NCI-H128 (cell line): ENCODE results near the gene GJB6.

Experiments
- DNase-seq: peaks from one replicate; lab custom pipeline; 2025; ENCODE audit not compliant: unreplicated experiment; lab: John Stamatoyannopoulos, UW

Gene GJB6

DNA sequence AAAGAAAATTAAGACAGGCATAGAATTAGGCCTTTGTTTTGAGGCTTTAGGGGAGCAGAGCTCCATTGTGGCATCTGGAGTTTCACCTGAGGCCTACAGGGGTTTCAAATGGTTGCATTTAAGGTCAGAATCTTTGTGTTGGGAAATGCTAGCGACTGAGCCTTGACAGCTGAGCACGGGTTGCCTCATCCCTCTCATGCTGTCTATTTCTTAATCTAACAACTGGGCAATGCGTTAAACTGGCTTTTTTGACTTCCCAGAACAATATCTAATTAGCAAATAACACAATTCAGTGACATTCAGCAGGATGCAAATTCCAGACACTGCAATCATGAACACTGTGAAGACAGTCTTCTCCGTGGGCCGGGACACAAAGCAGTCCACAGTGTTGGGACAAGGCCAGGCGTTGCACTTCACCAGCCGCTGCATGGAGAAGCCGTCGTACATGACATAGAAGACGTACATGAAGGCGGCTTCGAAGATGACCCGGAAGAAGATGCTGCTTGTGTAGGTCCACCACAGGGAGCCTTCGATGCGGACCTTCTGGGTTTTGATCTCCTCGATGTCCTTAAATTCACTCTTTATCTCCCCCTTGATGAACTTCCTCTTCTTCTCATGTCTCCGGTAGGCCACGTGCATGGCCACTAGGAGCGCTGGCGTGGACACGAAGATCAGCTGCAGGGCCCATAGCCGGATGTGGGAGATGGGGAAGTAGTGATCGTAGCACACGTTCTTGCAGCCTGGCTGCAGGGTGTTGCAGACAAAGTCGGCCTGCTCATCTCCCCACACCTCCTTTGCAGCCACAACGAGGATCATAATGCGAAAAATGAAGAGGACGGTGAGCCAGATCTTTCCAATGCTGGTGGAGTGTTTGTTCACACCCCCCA, 43.2 kb downstream of the GJB6 start:
- no peak for DNase-seq

DNA sequence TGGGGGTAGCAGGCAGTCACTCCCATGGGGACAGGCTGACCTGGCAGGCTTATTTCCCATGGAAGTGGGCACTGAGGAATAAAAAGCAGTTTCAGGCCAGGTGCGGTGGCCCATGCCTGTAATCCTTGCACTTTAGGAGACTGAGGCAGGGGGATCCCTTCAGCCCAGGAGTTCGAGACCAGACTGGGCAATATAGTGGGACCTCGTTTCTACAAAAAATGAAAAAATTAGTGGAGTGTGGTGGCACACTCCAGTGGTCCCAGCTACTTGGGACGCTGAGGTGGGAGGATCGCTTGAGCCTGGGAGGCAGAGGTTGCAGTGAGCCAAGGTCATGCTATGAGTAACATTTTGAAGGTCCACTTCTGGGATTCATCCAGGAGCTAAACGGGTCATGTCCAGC, 45.3 kb downstream of the GJB6 start:
- no peak for DNase-seq

DNA sequence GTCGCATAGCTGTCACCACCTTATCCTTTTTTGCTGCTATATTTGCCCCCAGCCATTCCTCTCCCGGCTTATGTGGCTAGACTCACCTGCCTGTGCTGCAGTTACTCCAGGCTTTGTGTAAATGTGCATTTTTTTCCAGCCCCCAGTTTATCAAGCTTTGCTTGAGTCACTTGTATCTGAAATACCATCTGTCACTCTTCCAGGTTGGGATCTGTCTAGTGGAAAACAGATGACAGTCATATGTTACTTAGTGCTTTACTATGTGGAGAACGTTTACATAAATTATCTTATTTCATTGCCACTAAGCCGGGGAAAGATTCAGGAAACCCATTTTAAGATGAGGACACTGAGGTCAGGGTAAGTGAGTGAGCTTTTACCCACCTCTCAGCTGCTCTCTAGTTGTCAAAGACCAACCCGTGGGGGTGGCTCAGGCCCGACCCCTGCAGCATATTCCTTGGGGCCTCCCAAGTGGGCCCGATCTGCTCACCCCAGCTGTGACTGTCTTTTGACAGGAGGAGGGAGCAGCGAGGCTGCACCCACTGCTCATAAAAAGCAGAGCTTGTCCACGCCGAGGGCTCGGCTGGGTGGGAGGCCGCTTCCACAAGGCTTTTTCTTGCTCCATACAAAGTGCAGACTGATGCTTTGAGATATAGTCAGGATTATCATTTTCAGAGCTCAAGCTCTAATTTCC, 46.6 kb downstream of the GJB6 start:
- no peak for DNase-seq

DNA sequence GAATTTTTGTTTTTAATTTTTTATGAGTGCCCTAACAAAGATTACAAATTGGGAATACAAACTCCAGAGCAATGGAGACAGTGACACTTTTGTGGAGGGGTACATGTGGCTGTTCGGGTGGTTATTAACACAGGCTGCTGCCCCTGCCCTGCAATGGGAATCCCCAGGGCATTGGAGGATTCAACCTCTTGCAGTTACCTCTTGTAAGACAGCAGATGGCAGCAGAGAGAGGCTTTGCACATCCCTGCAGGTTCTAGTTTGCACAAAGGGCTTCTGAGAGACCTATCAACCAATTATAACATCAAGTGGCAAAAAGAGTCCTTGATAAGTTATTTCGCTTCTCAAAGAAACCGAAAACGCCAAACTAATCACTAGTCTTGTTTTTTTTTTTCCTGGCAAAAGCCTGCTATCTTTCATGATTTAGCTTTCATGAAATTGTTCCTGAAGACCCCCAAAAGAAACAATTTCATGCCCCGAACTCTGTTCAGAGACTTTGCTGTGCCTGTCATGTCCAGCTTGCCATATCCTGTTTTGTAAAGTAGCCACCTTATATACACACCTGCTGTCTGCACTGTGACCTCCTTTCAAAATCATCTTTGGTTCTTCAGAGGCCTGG, 49.8 kb downstream of the GJB6 start:
- peak; percentile 78 for DNase-seq

DNA sequence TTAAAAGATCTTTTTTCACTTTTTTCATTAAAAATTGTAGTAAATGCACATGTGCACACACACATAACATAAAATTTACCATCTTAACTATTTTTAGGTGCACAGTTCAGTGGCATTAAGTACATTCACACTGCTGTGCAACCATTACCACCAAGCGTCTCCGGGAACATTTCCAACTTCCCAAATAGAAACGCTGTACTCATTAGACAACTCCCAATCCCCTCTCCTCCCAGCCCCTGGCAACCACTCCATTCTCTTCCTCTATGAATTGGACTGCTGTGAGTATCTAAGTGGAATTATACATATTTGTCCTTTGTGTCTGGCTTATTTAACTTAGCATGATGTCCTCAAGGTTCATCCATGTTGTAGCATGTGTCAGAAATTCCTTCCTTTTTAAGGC, 50.9 kb downstream of the GJB6 start:
- no peak for DNase-seq

DNA sequence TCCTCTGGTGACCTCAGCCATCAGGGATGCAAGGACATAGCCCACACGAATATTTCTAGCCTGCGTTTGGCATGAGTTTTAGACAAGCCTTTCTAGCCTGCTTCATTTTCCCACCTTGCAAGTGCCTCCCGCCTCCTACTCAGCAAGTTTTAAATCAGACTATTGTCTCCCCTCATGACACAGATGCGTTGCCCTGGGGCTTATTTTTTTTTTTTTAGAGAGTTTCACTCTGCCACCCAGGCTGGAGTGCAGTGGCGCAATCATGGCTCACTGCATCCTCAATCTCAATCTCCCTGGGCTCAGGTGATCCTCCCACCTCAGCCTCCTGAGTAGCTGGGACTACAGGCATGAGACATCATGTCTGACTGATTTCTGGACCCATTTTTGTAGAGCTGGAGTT, 54.0 kb downstream of the GJB6 start:
- DNase-seq, result no peak

DNA sequence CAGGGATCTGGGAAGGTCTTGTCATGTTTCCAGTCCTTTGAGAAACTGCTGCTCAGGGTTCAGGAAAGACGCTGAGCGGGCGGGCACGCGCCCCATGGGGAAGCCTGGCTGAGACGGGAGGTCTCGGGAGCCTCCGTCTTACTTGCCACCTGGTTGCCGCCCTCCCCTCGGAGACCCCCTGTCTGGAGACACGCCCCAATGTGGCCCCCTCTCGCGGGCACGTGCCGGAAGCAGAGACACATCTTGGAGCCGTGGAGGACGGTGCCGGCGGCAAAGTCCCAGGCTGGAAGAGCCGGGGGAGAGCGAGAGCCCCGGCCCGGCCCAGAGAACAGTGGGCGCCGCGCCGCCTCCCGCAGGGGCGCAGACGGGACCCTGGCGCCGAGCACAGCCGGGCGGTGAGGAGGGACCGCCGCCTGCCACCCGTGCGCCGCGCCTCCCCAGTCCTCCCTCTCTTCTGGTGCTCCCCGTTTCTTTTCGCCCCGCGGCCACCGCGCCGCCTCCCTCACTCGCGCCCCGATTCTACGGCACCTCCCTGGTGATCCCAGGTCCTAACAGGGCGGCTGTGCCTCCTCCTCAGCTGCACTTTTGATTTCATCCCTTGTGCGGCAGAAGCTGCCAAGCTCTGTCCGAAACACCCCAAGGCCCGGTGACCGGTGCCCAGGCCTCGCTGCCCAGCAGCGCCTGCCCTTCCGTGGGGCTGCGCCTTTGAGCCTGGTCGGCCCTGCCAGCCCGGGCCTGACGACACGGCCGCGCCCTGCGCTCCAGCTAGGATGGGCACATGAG, 54.9 kb downstream of the GJB6 start:
- no peak for DNase-seq

DNA sequence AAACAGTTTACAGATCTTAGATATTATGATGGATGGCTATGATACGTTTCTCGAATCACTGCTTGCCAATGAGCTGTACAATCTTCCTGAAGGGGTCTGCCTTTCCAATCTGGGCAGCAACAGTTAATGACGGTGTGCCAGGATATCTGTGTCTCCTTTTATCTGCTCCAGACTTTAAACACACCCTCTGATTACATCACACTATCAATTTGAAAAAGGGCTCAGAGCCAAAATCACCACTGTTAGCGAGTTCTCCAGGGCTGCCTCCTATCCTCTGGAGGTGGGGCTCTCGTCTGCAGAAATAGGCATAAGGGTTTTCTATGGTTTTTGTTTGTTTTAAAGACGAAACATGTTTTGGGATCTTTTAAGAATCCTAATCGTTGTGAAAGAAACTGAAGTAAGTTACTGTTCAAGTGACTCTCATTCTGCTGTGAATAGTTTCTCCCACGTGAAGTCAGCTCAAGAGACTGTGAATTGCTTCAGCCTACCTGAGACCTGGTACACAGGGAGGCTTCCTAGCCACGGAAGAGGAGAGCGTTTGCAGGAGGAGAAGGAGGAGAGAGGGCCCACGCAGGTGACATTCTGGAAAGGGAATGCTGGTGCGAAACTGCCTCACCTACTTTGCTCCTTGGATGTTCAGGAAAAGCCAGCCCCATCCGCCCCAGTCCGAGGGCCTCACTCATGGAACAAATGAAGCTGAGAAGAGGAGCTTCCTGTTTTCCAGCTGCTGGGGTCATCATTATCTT, 56.0 kb downstream of the GJB6 start:
- DNase-seq, result no peak

DNA sequence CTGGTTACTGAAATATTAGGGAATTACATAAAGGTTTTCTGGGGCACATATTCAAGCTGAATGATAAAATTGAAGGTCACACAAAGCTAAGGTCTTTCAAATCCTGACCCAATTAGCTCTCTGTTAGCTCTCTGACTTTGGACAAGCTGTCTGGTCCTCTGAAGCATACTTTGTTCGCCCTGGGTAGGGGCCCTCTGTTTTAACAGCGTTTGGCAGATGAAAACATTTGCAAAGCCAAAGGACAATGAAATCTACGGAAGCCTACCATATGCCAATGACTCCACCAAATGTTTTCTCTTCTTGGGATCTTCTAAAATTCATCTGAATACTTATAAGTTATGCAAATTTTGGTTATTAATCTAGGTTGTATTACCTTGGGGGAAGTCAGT, 56.7 kb downstream of the GJB6 start:
- DNase-seq, result no peak

DNA sequence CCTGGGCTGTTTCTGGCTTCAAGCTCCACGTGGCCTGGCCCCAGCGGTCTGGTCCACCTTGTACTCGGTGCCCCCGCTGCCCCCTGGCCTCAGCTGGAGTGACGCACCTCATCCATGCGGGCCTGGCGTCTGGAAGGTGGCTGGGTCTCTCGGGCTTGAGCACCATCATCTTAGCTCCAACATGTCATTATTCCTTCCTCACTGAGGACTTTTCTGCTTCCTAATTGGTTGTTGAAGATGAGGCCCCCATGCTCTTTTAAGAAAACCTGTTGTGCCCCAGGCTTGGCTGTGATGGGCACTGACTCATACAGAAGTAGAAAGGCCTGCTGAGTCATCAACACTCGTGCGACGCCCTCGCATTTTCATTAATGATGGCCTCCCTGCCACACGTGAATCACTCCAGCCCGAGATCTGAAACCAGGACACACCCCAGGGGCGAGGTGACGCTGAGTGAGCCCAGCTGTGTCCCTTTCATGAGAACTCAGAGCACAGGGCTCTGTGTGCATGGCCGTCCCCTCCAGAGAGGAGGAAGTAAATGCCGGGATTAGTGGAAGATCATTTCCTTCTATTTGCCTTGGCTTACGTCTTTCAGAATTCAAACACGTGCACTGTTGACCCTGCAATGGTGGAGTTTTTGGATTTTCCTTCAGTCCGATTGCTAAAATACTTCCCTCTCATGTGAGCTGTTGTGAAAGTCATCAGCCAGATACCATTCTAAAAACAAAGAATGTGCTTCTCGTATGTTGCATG, 57.3 kb downstream of the GJB6 start:
- DNase-seq, result no peak

DNA sequence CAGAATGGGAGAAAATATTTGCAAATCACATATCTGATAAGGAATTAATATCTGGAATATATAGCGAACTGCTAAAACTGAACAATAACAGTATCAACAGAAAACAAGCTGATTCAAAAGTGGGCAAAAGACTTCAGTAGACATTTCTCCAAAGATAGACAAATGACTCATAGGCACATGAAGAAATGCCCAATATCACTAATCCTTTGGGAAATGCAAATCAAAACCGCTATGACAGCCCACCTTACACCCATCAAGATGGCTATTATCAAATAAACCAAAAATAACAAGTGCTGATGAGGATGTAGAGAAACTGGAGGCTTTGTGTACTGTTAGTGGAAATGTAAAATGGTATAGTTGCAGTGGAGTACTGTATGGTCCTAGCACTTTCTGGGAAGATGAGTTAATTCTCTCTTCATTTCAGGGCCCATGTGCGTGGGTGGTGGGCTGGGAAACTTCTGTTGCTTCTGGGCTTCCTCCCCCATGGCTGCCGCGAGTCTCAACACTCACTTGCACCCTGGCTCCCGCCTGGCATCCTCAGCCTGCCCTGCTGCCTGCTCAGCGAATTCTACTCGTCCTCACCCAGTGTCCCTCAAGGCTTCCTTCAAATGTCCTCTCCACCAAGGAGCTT, 58.9 kb downstream of the GJB6 start:
- no peak for DNase-seq
